ENCODE data around the gene TRIM2. TPM values are rescaled to one million over a fixed set of nuclear protein-coding genes. Genes with fewer than 3 reads are reported as not detected.

Gene TRIM2
- 30.4 and 31.3 TPM in 2 replicates for polyA plus RNA-seq (2011; rRNA removed)
- 102 and 131 TPM in 2 replicates for polyA minus RNA-seq (2011; rRNA and poly(A)+ RNA removed)

- H3K4me3 ChIP-seq (ENCODE audit: low read depth, low read length): peak within 1 kb of the TSS; percentile 48
- H3K27ac ChIP-seq (ENCODE audit: low read depth, low read length): peak within 1 kb of the TSS; percentile 52
- H3K9me3 ChIP-seq (ENCODE audit: control insufficient read depth, insufficient read depth, low read length): no peaks in the 10 kb centered on the region
- no peaks in the 10 kb centered on the region for H3K27me3 ChIP-seq (ENCODE audit: control insufficient read depth, insufficient read depth, low read length)
- no peak for TF ChIP-seq CTCF (IDR thresholded peaks at IDR 0.05; ENCODE audit: low read depth, low read length)
- no peak for DNase-seq (ENCODE audit: low read depth, low spot score)
- CTCF ChIA-PET: interaction anchor here (1.2 kb wide), 1 partner anchor 19 kb away, joined by 3 read pairs; no protein-coding TSS in a partner anchor
- POLR2A ChIA-PET: interaction anchor here (1.1 to 1.5 kb wide), 2 partner anchors 19 to 24 kb away, joined by 3 to 4 read pairs; no protein-coding TSS in a partner anchor
Observed at GRCh38 chr4:153204247-153204671, at the start of gene TRIM2. Gene TRIM2, plus strand, starts transcription at chr4:153204443. Its CDS starts 88 bp downstream, at chr4:153204531.

DNA sequence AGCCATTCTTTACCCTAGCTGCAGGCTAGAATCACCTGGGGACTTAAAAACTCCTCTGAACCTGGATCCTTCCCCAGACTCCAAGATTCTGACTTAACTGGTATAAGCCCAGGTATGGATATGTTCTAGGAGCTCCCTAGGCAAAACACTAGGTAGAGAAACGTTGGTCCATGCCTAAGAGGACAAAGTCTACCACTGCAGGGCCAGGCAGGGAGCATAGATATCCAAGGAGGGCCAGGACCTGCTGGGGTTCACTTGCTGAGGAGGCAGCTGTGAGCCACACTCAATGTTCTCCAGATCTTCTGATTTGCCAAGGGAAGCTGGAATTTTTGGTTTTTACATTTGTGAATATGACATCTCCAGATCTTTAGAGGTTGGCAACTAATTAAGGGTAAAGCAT, 48.6 kb upstream of the TRIM2 start:
- CTCF ChIA-PET: interaction anchor here (0.6 to 1.5 kb wide), 4 partner anchors 11 to 186 kb away, joined by 3 to 5 read pairs (median 4); no protein-coding TSS in a partner anchor
- peaks cover 18% of the 10 kb centered on the region for H3K27me3 ChIP-seq (ENCODE audit: control insufficient read depth, insufficient read depth, low read length)
- DNase-seq (ENCODE audit: low read depth, low spot score): no peak

GRCh38 chr4:153156263-153156662, 48.0 kb upstream of the TRIM2 start:
- 0 out of 2 replicates have a peak, but pooled peaks have one; percentile 10 for TF ChIP-seq CTCF (IDR thresholded peaks at IDR 0.05; ENCODE audit: low read depth, low read length)
- Histone ChIP-seq H3K9me3 (ENCODE audit: control insufficient read depth, insufficient read depth, low read length) (no peaks in the 10 kb centered on the region), H3K27me3 (ENCODE audit: control insufficient read depth, insufficient read depth, low read length) (peaks cover 18% of the 10 kb centered on the region), H3K27ac (ENCODE audit: low read depth, low read length) (no peak overlapping the region), H3K4me3 (ENCODE audit: low read depth, low read length) (no peak overlapping the region)
- ChIA-PET POLR2A (no interaction called here), CTCF (interaction anchor here (0.6 to 1.5 kb wide), 5 partner anchors 11 to 186 kb away, joined by 3 to 5 read pairs (median 3); no protein-coding TSS in a partner anchor)
- DNase-seq (ENCODE audit: low read depth, low spot score): no peak

More for the DNA sequence above, 48.6 kb upstream of the TRIM2 start:
- H3K9me3 ChIP-seq (ENCODE audit: control insufficient read depth, insufficient read depth, low read length): no peaks in the 10 kb centered on the region
- POLR2A ChIA-PET: no interaction called here
- no peak overlapping the region for H3K27ac ChIP-seq (ENCODE audit: low read depth, low read length)
- H3K4me3 ChIP-seq (ENCODE audit: low read depth, low read length): no peak overlapping the region
- TF ChIP-seq CTCF (IDR thresholded peaks at IDR 0.05; ENCODE audit: low read depth, low read length): no peak

GRCh38 chr4:153156721-153157120, 47.5 kb upstream of the TRIM2 start:
- no peak for TF ChIP-seq CTCF (IDR thresholded peaks at IDR 0.05; ENCODE audit: low read depth, low read length)
- no peak overlapping the region for H3K4me3 ChIP-seq (ENCODE audit: low read depth, low read length)
- ChIA-PET POLR2A (no interaction called here), CTCF (interaction anchor here (1.1 to 1.5 kb wide), 2 partner anchors 14 to 73 kb away, joined by 3 to 5 read pairs; no protein-coding TSS in a partner anchor)
- DNase-seq (ENCODE audit: low read depth, low spot score): no peak
- no peak overlapping the region for H3K27ac ChIP-seq (ENCODE audit: low read depth, low read length)
- H3K9me3 ChIP-seq (ENCODE audit: control insufficient read depth, insufficient read depth, low read length): no peaks in the 10 kb centered on the region
- peaks cover 18% of the 10 kb centered on the region for H3K27me3 ChIP-seq (ENCODE audit: control insufficient read depth, insufficient read depth, low read length)

DNA sequence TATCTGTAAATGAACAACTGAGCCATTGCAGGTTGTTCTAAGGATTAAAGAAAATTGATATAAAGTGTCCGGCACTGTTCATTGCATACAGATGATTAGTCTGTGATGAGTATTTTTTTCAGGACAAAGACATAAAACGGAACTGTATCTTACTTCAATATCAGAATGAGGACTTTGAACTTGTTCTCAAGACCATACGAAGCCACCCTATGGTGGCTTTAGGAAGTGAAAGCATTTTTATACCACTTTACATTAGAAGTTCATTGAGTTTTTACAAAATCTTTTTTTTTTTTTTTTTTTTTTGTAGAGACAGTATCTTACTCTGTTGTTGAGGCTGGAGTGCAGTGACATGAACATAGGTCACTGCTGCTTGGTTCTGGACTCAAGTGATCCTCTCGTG, 45.2 kb upstream of the TRIM2 start:
- TF ChIP-seq CTCF (IDR thresholded peaks at IDR 0.05; ENCODE audit: low read depth, low read length): 0 out of 2 replicates have a peak, but pooled peaks have one; percentile 23
- POLR2A ChIA-PET: no interaction called here
- no peak overlapping the region for H3K27ac ChIP-seq (ENCODE audit: low read depth, low read length)
- peaks cover 14% of the 10 kb centered on the region for H3K27me3 ChIP-seq (ENCODE audit: control insufficient read depth, insufficient read depth, low read length)
- H3K9me3 ChIP-seq (ENCODE audit: control insufficient read depth, insufficient read depth, low read length): no peaks in the 10 kb centered on the region
- DNase-seq (ENCODE audit: low read depth, low spot score): no peak
- no peak overlapping the region for H3K4me3 ChIP-seq (ENCODE audit: low read depth, low read length)
- CTCF ChIA-PET: interaction anchor here (1.0 to 4.4 kb wide), 4 partner anchors 16 to 415 kb away, joined by 3 to 16 read pairs (median 3); no protein-coding TSS in a partner anchor

All from AG04450 (cell line).